GM18520 (cell line): Measurements from ENCODE around the gene LRRC37A3.
A peak's percentile ranks its signal among the peaks of the same experiment; 100 is the strongest.
"Not testable (repeated sequence)": the region's sequence is repeated elsewhere in the genome, so short reads cannot be mapped to it uniquely, and the experiment has no call there.

Experiments
- ATAC-seq: cut with Tn5 transposase; IDR thresholded peaks from one replicate; pipeline ENCODE4 v1.9.1; 2021; ENCODE audit not compliant: unreplicated experiment

LRRC37A3 gene

DNA sequence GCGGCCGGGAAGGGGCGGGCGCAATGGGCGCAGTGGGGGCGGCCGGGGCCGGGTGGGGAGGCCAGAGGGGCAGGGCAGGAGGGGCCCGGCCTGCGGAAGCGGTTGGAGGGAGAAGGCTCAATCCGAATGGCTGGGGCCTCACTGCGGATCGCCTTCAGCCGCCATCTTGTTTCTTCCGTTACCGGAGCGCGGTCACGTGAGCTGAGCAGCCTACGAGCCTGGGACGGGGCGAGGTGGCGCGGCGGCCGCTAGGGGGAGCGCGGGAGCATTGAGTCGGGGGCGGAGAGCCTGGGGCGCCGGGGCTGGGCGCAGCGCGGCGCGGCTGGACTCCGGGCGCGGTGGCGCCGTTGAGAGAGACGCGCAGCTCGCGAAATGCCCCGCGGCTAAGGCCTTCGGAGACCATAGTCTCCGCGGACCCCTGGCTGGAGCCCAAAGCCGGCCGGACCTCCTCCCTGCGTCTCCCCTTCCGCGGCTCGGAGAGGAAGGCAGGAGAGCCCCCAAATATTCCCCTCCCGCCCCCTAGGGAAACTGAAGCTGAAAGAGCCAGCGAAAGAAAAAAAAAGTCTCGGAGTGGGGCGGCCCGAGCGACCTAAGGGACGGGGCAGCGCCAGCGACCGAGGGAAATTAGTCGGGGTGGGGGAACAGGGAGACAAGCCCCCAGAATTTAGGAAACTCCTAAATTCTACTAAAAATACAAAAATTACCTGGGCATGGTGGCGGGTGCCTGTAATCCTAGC is at the start of gene LRRC37A3:
Gene LRRC37A3, minus strand, starts transcription at position 190 of the 737 bp plus-strand sequence. CDS start 22,221 bp downstream, outside the sequence.
- ATAC-seq, result peak; percentile 92

- ATAC-seq, result peak; percentile 86
These were observed 46.6 kb upstream of the LRRC37A3 start for GRCh38 chr17:64965873-64966287.

- not testable (repeated sequence) for ATAC-seq
These were observed 46.1 kb upstream of the LRRC37A3 start for GRCh38 chr17:64965256-64965872.

DNA sequence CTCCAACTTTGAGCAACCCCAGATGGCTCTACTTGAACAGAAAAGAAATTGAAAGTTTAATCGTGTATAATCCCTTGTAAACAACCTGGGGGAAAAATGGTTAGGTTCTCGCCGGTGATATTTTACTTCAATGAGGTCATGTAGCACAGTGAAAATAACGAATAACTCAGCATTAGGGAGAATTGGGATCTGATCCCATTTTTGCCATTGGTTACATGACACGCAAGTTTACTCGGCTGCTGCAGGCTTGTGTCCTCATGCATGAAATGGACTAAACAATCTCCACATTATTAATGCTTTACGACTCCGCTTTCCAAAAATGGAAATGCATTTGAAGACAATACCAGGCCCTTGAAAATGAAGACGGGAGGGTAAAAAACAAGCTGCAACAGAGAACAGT is 45.5 kb upstream of the LRRC37A3 start:
- no peak for ATAC-seq

GRCh38 chr17:64963814-64964213 is 44.5 kb upstream of the LRRC37A3 start:
- not testable (repeated sequence) for ATAC-seq

DNA sequence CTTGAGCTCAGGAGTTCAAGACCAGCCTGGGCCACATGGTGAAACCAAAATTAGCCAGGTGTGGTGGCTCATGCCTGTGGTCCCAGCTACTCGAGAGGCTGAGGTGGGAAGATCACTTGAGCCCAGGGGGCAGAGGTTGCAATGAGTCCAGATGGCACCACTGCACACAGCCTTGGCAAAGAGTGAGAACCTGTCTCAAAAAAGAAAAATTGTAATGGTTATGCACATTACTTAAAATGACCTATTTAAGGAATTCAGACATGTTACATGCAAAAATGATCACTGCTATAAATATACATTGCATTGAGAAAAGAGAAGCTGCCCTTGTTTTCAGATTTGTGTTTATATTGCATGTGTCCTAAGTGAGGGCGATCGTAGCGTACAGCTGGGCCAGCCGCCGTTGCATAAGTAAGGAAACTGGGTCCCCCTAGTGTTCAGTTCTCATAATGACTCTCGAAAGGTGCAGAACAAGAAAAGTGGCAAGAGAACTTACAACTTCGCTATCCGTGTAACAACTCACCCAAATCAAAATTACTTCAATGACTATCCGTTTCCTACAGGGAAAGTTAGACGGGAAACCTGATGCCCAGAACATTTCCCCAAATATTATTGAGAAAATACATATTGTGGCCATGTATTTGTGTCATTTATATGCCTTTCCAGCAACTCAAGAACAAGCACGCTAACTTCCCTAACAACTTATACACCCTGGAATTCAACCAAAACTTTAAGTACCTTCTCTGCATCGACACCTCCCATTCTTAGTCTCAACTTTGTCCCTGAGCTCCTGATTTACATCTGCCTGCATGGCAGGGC is 42.5 kb upstream of the LRRC37A3 start:
- ATAC-seq, result not testable (repeated sequence)

DNA sequence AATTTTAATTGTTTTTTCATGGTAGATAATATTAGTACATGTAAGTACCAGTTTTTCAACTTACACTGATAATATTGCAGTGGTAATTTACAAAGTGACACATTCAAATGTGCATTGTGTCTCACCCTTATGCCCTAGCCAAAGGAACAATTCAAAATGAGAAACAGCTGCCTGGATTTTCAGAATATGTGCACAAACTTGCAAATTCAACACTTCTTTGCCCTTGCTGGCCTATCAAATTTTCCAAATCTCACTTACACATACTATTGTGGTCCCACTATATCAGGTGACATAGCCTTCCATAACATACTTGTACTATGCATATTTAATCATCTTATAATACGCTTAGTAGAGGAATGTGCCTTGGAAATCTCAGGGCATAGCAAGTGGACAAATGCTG is 32.6 kb upstream of the LRRC37A3 start:
- ATAC-seq, result no peak

- ATAC-seq, result no peak
These were observed 31.6 kb upstream of the LRRC37A3 start for GRCh38 chr17:64950871-64951270.

- ATAC-seq, result no peak
These were observed 27.9 kb upstream of the LRRC37A3 start for GRCh38 chr17:64947152-64947551.

- no peak for ATAC-seq
These were observed 22.5 kb upstream of the LRRC37A3 start for GRCh38 chr17:64941761-64942160.

GRCh38 chr17:64941045-64941444 is 21.8 kb upstream of the LRRC37A3 start:
- no peak for ATAC-seq

GRCh38 chr17:64940055-64940454 is 20.8 kb upstream of the LRRC37A3 start:
- ATAC-seq, result no peak

GRCh38 chr17:64938925-64939474 is 19.7 kb upstream of the LRRC37A3 start:
- no peak for ATAC-seq

DNA sequence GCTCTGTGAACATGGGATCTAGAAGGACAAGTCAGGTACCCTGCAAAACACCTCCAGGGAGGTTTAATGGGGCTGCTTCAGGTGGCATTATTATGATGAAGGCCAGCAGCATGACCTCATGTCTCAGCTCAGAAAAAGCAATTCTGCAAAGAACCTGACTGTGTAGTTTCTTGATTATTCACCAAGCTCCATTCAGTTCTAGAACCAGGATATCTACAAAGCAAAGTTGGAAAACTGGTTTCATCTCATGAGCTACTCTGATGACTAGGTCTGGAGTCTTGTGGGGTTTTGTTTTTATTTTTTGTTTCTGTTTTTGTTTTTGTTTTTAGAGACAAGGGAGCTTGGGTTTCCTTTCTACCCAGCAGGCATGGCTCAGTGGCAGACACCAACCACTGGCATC is 19.0 kb upstream of the LRRC37A3 start:
- no peak for ATAC-seq

DNA sequence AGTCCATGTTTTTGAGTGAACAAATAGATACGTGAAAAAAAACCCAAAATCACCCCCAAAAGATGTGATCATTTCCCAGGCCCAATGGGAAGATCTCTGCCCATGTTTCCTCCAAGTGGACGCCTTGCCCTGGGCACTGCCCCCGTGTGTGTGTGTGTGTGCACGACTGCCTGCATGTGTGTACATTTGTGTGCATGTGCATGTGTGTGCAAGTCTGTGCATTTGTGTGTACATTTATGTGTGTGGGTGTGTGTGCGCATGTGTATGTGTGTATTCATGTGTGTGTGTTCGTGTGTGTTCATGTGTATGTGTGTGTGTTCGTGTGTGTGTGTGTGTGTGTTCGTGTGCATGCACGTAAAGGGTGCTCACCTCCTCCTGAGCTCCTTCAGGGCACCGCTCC is 16.8 kb upstream of the LRRC37A3 start:
- no peak for ATAC-seq

DNA sequence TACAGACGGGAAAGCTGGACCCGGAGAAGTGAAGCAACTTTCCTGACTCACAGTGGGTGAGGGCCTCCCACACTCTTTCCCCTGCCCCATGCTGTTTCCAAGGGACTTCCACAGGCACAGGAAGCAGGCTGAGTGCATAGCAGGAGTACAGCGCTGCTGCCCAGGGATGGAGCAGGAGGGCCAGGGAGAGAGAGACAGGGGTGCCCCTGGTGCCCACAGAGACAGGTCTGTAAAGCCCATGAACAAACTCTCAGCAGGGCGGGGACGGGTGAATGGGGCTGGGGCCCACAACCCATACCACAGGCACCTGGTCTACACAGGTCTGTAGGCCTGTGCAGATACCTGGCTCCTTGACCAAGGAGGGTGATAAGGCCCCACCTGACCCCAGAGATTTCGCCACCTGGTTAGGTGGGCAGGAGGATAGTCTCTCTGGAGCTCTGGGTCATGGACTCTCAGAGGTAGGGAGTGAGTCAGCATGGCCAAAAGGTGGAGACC is 15.1 kb upstream of the LRRC37A3 start:
- not testable (repeated sequence) for ATAC-seq

DNA sequence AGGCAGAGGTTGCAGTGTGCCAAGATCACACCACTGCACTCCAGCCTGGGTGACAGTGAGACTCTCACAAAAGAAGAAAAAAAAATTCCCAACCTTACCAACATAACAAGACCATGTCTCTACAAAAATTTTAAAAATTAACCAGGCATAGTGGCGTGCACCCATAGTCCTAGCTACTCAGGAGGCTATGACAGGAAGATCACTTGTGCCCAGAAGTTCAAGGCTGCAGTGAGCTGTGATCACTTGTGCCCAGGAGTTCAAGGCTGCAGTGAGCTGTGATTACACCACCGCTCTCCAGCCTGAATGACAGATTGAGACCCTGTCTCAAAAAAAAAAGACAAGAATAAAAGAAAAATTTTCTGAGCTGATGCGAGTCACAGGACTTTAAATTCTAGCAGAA is 13.6 kb upstream of the LRRC37A3 start:
- ATAC-seq, result not testable (repeated sequence)

DNA sequence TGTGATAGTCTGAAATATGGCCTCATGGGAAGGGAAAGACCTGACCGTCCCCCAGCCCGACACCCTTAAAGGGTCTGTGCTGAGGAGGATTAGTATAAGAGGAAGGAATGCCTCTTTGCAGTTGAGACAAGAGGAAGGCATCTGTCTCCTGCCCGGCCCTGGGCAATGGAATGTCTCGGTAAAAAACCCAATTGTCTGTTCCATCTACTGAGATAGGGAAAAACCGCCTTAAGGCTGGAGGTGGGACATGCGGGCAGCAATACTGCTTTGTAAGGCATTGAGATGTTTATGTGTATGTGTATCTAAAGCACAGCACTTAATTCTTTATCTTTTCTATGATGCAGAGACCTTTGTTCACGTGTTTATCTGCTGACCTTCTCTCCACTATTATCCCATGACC is 11.1 kb upstream of the LRRC37A3 start:
- ATAC-seq, result not testable (repeated sequence)

GRCh38 chr17:64929419-64930209 is 10.3 kb upstream of the LRRC37A3 start:
- ATAC-seq, result not testable (repeated sequence)

DNA sequence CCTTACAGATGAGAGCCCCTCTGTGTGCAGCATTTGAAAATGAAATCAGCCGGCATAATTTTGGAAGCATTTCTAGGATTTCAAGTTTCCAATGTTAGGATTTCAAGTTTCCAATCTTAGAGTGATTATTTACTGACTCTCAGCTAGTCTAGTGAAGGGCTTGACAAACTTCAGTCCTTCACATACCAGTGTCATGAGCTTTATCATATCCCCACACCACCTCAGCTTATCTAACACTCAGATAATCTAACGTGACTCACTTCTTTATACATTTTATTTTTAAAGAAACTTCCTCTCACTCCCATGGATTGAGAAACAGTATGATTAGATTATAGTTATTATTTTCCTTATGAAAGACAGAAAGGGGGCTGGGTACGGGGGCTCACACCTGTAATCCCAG is 9.4 kb upstream of the LRRC37A3 start:
- ATAC-seq, result not testable (repeated sequence)
